Putamen (tissue), 1 donor: ENCODE measurements around the gene KISS1R.
"Not testable (repeated sequence)": the region's sequence is repeated elsewhere in the genome, so short reads cannot be mapped to it uniquely, and the experiment has no call there.

ENCODE experiments used
- DNase-seq: peaks from one replicate; pipeline ENCODE4 v3.0.0-alpha.2; 2016; ENCODE audit warnings: low spot score

KISS1R gene

GRCh38 chr19:917323-918151 is at the start of gene KISS1R:
TSS of gene KISS1R (plus strand) at chr19:917333. CDS start at chr19:917503, 170 bp downstream.
- no peak for DNase-seq

GRCh38 chr19:867855-868457 is 49.2 kb upstream of the KISS1R start:
- DNase-seq: no peak

GRCh38 chr19:868458-869244 is 48.5 kb upstream of the KISS1R start:
- DNase-seq: no peak

GRCh38 chr19:869245-870177 is 47.6 kb upstream of the KISS1R start:
- no peak for DNase-seq

GRCh38 chr19:870314-870713 is 46.8 kb upstream of the KISS1R start:
- no peak for DNase-seq

- DNase-seq: no peak
These were observed 46.2 kb upstream of the KISS1R start for GRCh38 chr19:870963-871401.

- no peak for DNase-seq
These were observed 45.5 kb upstream of the KISS1R start for GRCh38 chr19:871446-872265.

- no peak for DNase-seq
These were observed 44.7 kb upstream of the KISS1R start for GRCh38 chr19:872266-872951.

GRCh38 chr19:873084-873483 is 44.0 kb upstream of the KISS1R start:
- no peak for DNase-seq

GRCh38 chr19:873561-874041 is 43.5 kb upstream of the KISS1R start:
- DNase-seq: no peak

GRCh38 chr19:875265-875879 is 41.8 kb upstream of the KISS1R start:
- DNase-seq: no peak

- DNase-seq: no peak
These were observed 41.0 kb upstream of the KISS1R start for GRCh38 chr19:876089-876488.

GRCh38 chr19:876780-877314 is 40.3 kb upstream of the KISS1R start:
- no peak for DNase-seq

GRCh38 chr19:877992-878660 is 39.0 kb upstream of the KISS1R start:
- DNase-seq: not testable (repeated sequence)

- not testable (repeated sequence) for DNase-seq
These were observed 38.2 kb upstream of the KISS1R start for GRCh38 chr19:878751-879561.

GRCh38 chr19:879711-880438 is 37.3 kb upstream of the KISS1R start:
- no peak for DNase-seq
